Measurements from ENCODE around the gene TXLNG.
A peak's percentile ranks its signal among the peaks of the same experiment; 100 is the strongest.
"Not testable (repeated sequence)": the region's sequence is repeated elsewhere in the genome, so short reads cannot be mapped to it uniquely, and the experiment has no call there.

Gene TXLNG

GRCh38 chrX:16855363-16856075 is 69.3 kb downstream of the TXLNG start:
- no peak overlapping the region for H3K4me3 ChIP-seq (ENCODE audit: insufficient read depth in 1 of 2, low read depth in 1 of 2, low read length in 2 of 2)
- peaks cover 2% of the 10 kb centered on the region for H3K79me1 ChIP-seq (replicated peaks; ENCODE audit: low read length, poor library complexity, severe bottlenecking)
- no peak overlapping the region for H4K91ac ChIP-seq (ENCODE audit: low read length)
- H3K9ac ChIP-seq (ENCODE audit: low read length) = no peak overlapping the region
- peaks cover 0 to 5% of the 10 kb centered on the region in 2 experiments for H3K27me3 ChIP-seq (ENCODE audit: control insufficient read depth in 1 of 2, insufficient read depth in 1 of 2, low read length in 2 of 2)
- no peak overlapping the region for H3K18ac ChIP-seq (ENCODE audit: low read depth in 1 of 2, low read length in 2 of 2)
- H3K4me1 ChIP-seq (ENCODE audit: control insufficient read depth, insufficient read depth, low read depth, low read length) = no peaks in the 10 kb centered on the region
- H3K36me3 ChIP-seq (ENCODE audit: control insufficient read depth in 1 of 2, insufficient read depth in 2 of 2, low read depth in 1 of 2, low read length in 2 of 2) = peaks cover 13 to 61% of the 10 kb centered on the region in 2 experiments
- 100% methylated on average over 1 of the region's 5 CpGs for WGBS
- H3K14ac ChIP-seq (ENCODE audit: low read length in 2 of 2) = no peak overlapping the region
- DNase-seq = no peak
- H2BK15ac ChIP-seq (ENCODE audit: low read depth, poor library complexity, severe bottlenecking) = no peak overlapping the region
- H4K8ac ChIP-seq (ENCODE audit: low read length) = no peak overlapping the region
- no peak overlapping the region for H3K23ac ChIP-seq (ENCODE audit: low read length in 2 of 2)
- H3K27ac ChIP-seq (ENCODE audit: low read length, poor library complexity, severe bottlenecking) = no peak overlapping the region
- no peak overlapping the region for H2BK12ac ChIP-seq (ENCODE audit: low read length in 2 of 2)
- H2AK5ac ChIP-seq (ENCODE audit: low read length, severe bottlenecking) = no peak overlapping the region
- no peak overlapping the region for H2BK120ac ChIP-seq (ENCODE audit: low read depth, low read length)
- no peak overlapping the region for H2AFZ ChIP-seq (ENCODE audit: low read depth, low read length)
- H2BK5ac ChIP-seq (ENCODE audit: low read depth, low read length, poor library complexity, severe bottlenecking) = no peak overlapping the region
- no peak overlapping the region for H3K4ac ChIP-seq (ENCODE audit: low read depth in 1 of 2, low read length in 2 of 2)
- no peaks in the 10 kb centered on the region for H3K9me3 ChIP-seq (ENCODE audit: control insufficient read depth, low read length)
- H3K4me2 ChIP-seq (ENCODE audit: low read length, poor library complexity, severe bottlenecking) = no peak overlapping the region

DNA sequence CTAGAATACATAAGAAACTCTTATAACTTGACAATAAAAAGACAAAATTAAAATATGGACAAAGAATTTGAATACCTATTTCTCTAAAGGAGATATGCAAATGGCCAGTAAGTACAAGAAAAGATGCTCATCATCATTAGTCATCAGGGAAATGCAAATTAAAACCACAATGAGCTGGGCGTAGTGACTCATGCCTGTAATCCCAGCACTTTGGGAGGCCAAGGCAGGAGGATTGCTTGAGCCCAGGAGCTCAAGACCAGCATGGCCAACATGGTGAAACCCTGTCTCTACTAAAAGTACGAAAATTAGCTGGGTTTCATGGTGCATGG is 69.8 kb downstream of the TXLNG start:
- H2BK120ac ChIP-seq (ENCODE audit: low read depth, low read length); H2BK5ac ChIP-seq (ENCODE audit: low read depth, low read length, poor library complexity, severe bottlenecking); H3K4me3 ChIP-seq (ENCODE audit: insufficient read depth in 1 of 2, low read depth in 1 of 2, low read length in 2 of 2); H2AFZ ChIP-seq (ENCODE audit: low read depth, low read length); H2BK15ac ChIP-seq (ENCODE audit: low read depth, poor library complexity, severe bottlenecking); H3K4ac ChIP-seq (ENCODE audit: low read depth in 1 of 2, low read length in 2 of 2); H4K8ac ChIP-seq (ENCODE audit: low read length); H3K27ac ChIP-seq (ENCODE audit: low read length, poor library complexity, severe bottlenecking); H4K91ac ChIP-seq (ENCODE audit: low read length); H2BK12ac ChIP-seq (ENCODE audit: low read length in 2 of 2); H3K9me3 ChIP-seq (ENCODE audit: control insufficient read depth, low read length); H3K14ac ChIP-seq (ENCODE audit: low read length in 2 of 2); H3K27me3 ChIP-seq (ENCODE audit: control insufficient read depth in 1 of 2, insufficient read depth in 1 of 2, low read length in 2 of 2); H3K4me1 ChIP-seq (ENCODE audit: control insufficient read depth, insufficient read depth, low read depth, low read length); H3K4me2 ChIP-seq (ENCODE audit: low read length, poor library complexity, severe bottlenecking); H2AK5ac ChIP-seq (ENCODE audit: low read length, severe bottlenecking); H3K9ac ChIP-seq (ENCODE audit: low read length); H3K23ac ChIP-seq (ENCODE audit: low read length in 2 of 2); H3K79me1 ChIP-seq (replicated peaks; ENCODE audit: low read length, poor library complexity, severe bottlenecking); H3K18ac ChIP-seq (ENCODE audit: low read depth in 1 of 2, low read length in 2 of 2): not testable (repeated sequence)
- DNase-seq = peak; percentile 67
- 44% methylated on average over 2 of the region's 2 CpGs for WGBS
- peaks cover 10 to 62% of the 10 kb centered on the region in 2 experiments for H3K36me3 ChIP-seq (ENCODE audit: control insufficient read depth in 1 of 2, insufficient read depth in 2 of 2, low read depth in 1 of 2, low read length in 2 of 2)

DNA sequence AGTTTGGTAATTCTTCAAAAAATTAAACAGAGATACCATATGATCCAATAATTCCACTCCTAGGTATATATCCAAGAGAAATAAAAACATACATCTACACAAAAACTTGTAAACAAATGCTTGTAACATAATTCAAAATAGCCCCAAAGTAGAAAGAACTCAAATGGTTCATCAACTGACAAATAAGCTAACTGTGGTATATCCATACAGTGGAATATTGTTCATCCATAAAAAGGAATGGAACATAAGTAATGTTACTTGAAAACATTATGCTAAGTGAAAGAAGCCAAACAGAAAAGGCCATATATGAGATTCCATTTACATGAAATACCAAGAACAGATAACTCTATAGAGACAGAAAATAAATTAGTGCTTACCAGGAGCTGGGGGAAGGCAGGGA is 70.5 kb downstream of the TXLNG start:
- Histone ChIP-seq H4K91ac (ENCODE audit: low read length) (no peak overlapping the region), H3K18ac (ENCODE audit: low read depth in 1 of 2, low read length in 2 of 2) (no peak overlapping the region), H4K8ac (ENCODE audit: low read length) (no peak overlapping the region), H3K9ac (ENCODE audit: low read length) (no peak overlapping the region), H2BK12ac (ENCODE audit: low read length in 2 of 2) (no peak overlapping the region), H3K14ac (ENCODE audit: low read length in 2 of 2) (no peak overlapping the region), H3K4me2 (ENCODE audit: low read length, poor library complexity, severe bottlenecking) (no peak overlapping the region), H2BK15ac (ENCODE audit: low read depth, poor library complexity, severe bottlenecking) (no peak overlapping the region), H2BK5ac (ENCODE audit: low read depth, low read length, poor library complexity, severe bottlenecking) (no peak overlapping the region), H3K27ac (ENCODE audit: low read length, poor library complexity, severe bottlenecking) (no peak overlapping the region), H2AFZ (ENCODE audit: low read depth, low read length) (no peak overlapping the region), H3K4ac (ENCODE audit: low read depth in 1 of 2, low read length in 2 of 2) (no peak overlapping the region), H3K36me3 (ENCODE audit: control insufficient read depth in 1 of 2, insufficient read depth in 2 of 2, low read depth in 1 of 2, low read length in 2 of 2) (peaks cover 10 to 64% of the 10 kb centered on the region in 2 experiments), H3K79me1 (replicated peaks; ENCODE audit: low read length, poor library complexity, severe bottlenecking) (peaks cover 2% of the 10 kb centered on the region), H3K9me3 (ENCODE audit: control insufficient read depth, low read length) (no peaks in the 10 kb centered on the region), H3K23ac (ENCODE audit: low read length in 2 of 2) (no peak overlapping the region), H2BK120ac (ENCODE audit: low read depth, low read length) (no peak overlapping the region), H3K4me3 (ENCODE audit: insufficient read depth in 1 of 2, low read depth in 1 of 2, low read length in 2 of 2) (no peak overlapping the region), H3K4me1 (ENCODE audit: control insufficient read depth, insufficient read depth, low read depth, low read length) (no peaks in the 10 kb centered on the region), H3K27me3 (ENCODE audit: control insufficient read depth in 1 of 2, insufficient read depth in 1 of 2, low read length in 2 of 2) (peaks cover 0 to 10% of the 10 kb centered on the region in 2 experiments), H2AK5ac (ENCODE audit: low read length, severe bottlenecking) (no peak overlapping the region)
- no peak for DNase-seq

- Histone ChIP-seq H2BK120ac (ENCODE audit: low read depth, low read length) (no peak overlapping the region), H3K79me1 (replicated peaks; ENCODE audit: low read length, poor library complexity, severe bottlenecking) (peaks cover 1% of the 10 kb centered on the region), H4K8ac (ENCODE audit: low read length) (no peak overlapping the region), H3K4me3 (ENCODE audit: insufficient read depth in 1 of 2, low read depth in 1 of 2, low read length in 2 of 2) (no peak overlapping the region), H2BK15ac (ENCODE audit: low read depth, poor library complexity, severe bottlenecking) (no peak overlapping the region), H2BK5ac (ENCODE audit: low read depth, low read length, poor library complexity, severe bottlenecking) (no peak overlapping the region), H3K23ac (ENCODE audit: low read length in 2 of 2) (no peak overlapping the region), H2AK5ac (ENCODE audit: low read length, severe bottlenecking) (no peak overlapping the region), H3K9ac (ENCODE audit: low read length) (no peak overlapping the region), H3K36me3 (ENCODE audit: control insufficient read depth in 1 of 2, insufficient read depth in 2 of 2, low read depth in 1 of 2, low read length in 2 of 2) (peaks cover 4 to 33% of the 10 kb centered on the region in 2 experiments), H3K27ac (ENCODE audit: low read length, poor library complexity, severe bottlenecking) (no peak overlapping the region), H3K4ac (ENCODE audit: low read depth in 1 of 2, low read length in 2 of 2) (no peak overlapping the region), H4K91ac (ENCODE audit: low read length) (no peak overlapping the region), H3K9me3 (ENCODE audit: control insufficient read depth, low read length) (no peaks in the 10 kb centered on the region), H3K27me3 (ENCODE audit: control insufficient read depth in 1 of 2, insufficient read depth in 1 of 2, low read length in 2 of 2) (peaks cover 0 to 10% of the 10 kb centered on the region in 2 experiments), H2AFZ (ENCODE audit: low read depth, low read length) (no peak overlapping the region), H3K4me1 (ENCODE audit: control insufficient read depth, insufficient read depth, low read depth, low read length) (peaks cover 1% of the 10 kb centered on the region), H3K14ac (ENCODE audit: low read length in 2 of 2) (no peak overlapping the region), H2BK12ac (ENCODE audit: low read length in 2 of 2) (no peak overlapping the region), H3K4me2 (ENCODE audit: low read length, poor library complexity, severe bottlenecking) (no peak overlapping the region), H3K18ac (ENCODE audit: low read depth in 1 of 2, low read length in 2 of 2) (no peak overlapping the region)
- no peak for DNase-seq
- 94% methylated on average over 2 of the region's 2 CpGs for WGBS
Observed at GRCh38 chrX:16862829-16863228, 76.6 kb downstream of the TXLNG start.

All from mesenchymal stem cell (in vitro differentiated cells and primary cell).